Thoracic aorta (tissue), 2 donors: Measurements from ENCODE around the gene CLN6. TPM values are rescaled to one million over a fixed set of nuclear protein-coding genes. Genes with fewer than 3 reads are reported as not detected.
"Not testable (repeated sequence)": the region's sequence is repeated elsewhere in the genome, so short reads cannot be mapped to it uniquely, and the experiment has no call there.

Experiments used
- ATAC-seq: fragments of 150-250 bp; one replicate; pipeline ENCODE4 v1.8.0; 2017; ENCODE audit warnings: low read depth; ENCODE audit not compliant: insufficient number of reproducible peaks, low FRiP score
- DNase-seq: peaks from one replicate; pipeline ENCODE4 v3.0.0-alpha.2; 2020; ENCODE audit warnings: low spot score
- H3K27ac ChIP-seq, 2 donors: fragments of 200-600 bp; sonication (generic); 1 replicate in 1 of 2; 2 replicates in 1 of 2; pipeline ENCODE4 v1.5.1; 2016; ENCODE audit warnings: mild to moderate bottlenecking in 2 of 2, moderate library complexity in 2 of 2
- H3K27me3 ChIP-seq: fragments of 200-600 bp; sonication (generic); replicated peaks from 2 replicates; pipeline ENCODE4 v1.6.0; 2016; ENCODE audit warnings: mild to moderate bottlenecking; ENCODE audit not compliant: insufficient read depth
- H3K36me3 ChIP-seq: fragments of 200-600 bp; sonication (generic); one replicate; pipeline ENCODE4 v1.5.1; 2016
- H3K4me1 ChIP-seq, 2 donors: fragments of 200-600 bp; sonication (generic); 1 replicate in 1 of 2; 2 replicates in 1 of 2; pipeline versions ENCODE4 v1.5.1 to v1.6.0; 2016; ENCODE audit warnings: low read depth in 2 of 2, mild to moderate bottlenecking in 1 of 2; ENCODE audit not compliant: control insufficient read depth in 1 of 2
- H3K4me3 ChIP-seq: fragments of 200-600 bp; sonication (generic); 2 replicates; pipeline ENCODE4 v1.5.1; 2016; ENCODE audit warnings: mild to moderate bottlenecking
- H3K9me3 ChIP-seq: fragments of 200-600 bp; sonication (generic); 2 replicates; pipeline ENCODE4 v1.5.1; 2016
- CTCF ChIP-seq: fragments of 200-600 bp; sonication (generic); IDR thresholded peaks from one replicate; pipeline ENCODE4 v1.5.1; 2019; ENCODE audit warnings: antibody characterized with exemption
- total RNA-seq, 2 donors: library from RNA; depleted of rRNA; stranded (reverse); fragments of >200 nt; gene quantifications; one replicate each; pipeline versions ENCODE4 v1.1.0 to v1.2.3, GENCODE V29; 2016

The CLN6 gene
- total RNA-seq, 2 donors from 2014 or later: 18.5 to 22.9 TPM

GRCh38 chr15:68218331-68218730 lies 11.2 kb downstream of the CLN6 start:
- no peaks in the 10 kb centered on the region for H3K9me3 ChIP-seq
- no peak overlapping the region for H3K4me3 ChIP-seq
- no peak for DNase-seq
- H3K27ac ChIP-seq: no peak overlapping the region
- no peak for ATAC-seq
- no peaks in the 10 kb centered on the region for H3K4me1 ChIP-seq
- no peaks in the 10 kb centered on the region for H3K27me3 ChIP-seq
- TF ChIP-seq CTCF: no peak
- no peaks in the 10 kb centered on the region for H3K36me3 ChIP-seq

- no peak overlapping the region for H3K4me3 ChIP-seq
- H3K27ac ChIP-seq: no peak overlapping the region
- no peak for ATAC-seq
- H3K4me1 ChIP-seq: no peaks in the 10 kb centered on the region
- no peaks in the 10 kb centered on the region for H3K36me3 ChIP-seq
- no peaks in the 10 kb centered on the region for H3K27me3 ChIP-seq
- TF ChIP-seq CTCF: no peak
- no peaks in the 10 kb centered on the region for H3K9me3 ChIP-seq
- DNase-seq: no peak
Measured at GRCh38 chr15:68217341-68217740, 12.2 kb downstream of the CLN6 start.

- H3K4me3 ChIP-seq: no peak overlapping the region
- H3K27ac ChIP-seq: no peak overlapping the region
- TF ChIP-seq CTCF: no peak
- no peaks in the 10 kb centered on the region for H3K36me3 ChIP-seq
- DNase-seq: no peak
- H3K9me3 ChIP-seq: no peaks in the 10 kb centered on the region
- peaks cover 0 to 13% of the 10 kb centered on the region in 2 donors for H3K4me1 ChIP-seq
- H3K27me3 ChIP-seq: no peaks in the 10 kb centered on the region
- ATAC-seq: no peak
Measured at GRCh38 chr15:68214838-68215254, 14.7 kb downstream of the CLN6 start.

- H3K4me3 ChIP-seq: no peak overlapping the region
- no peak for DNase-seq
- H3K27me3 ChIP-seq: no peaks in the 10 kb centered on the region
- no peak for ATAC-seq
- H3K4me1 ChIP-seq: peaks cover 0 to 13% of the 10 kb centered on the region in 2 donors
- H3K27ac ChIP-seq: no peak overlapping the region
- H3K36me3 ChIP-seq: no peaks in the 10 kb centered on the region
- TF ChIP-seq CTCF: no peak
- H3K9me3 ChIP-seq: no peaks in the 10 kb centered on the region
Measured at GRCh38 chr15:68213991-68214837, 15.3 kb downstream of the CLN6 start.

GRCh38 chr15:68213491-68213845 lies 16.1 kb downstream of the CLN6 start:
- not testable (repeated sequence) for H3K36me3 ChIP-seq, DNase-seq, ATAC-seq, H3K27ac ChIP-seq, H3K27me3 ChIP-seq, H3K9me3 ChIP-seq, H3K4me3 ChIP-seq
- H3K4me1 ChIP-seq: peaks cover 0 to 13% of the 10 kb centered on the region in 2 donors
